GM10266 (cell line): ENCODE results near the gene DHRS12.

Source experiments
- DNase-seq: peaks from one replicate; pipeline ENCODE4 v3.0.0; 2012; ENCODE audit errors: extremely low spot score
- CTCF ChIP-seq: IDR thresholded peaks from 2 replicates; pipeline ENCODE4 v1.5.1; 2012; ENCODE audit warnings: mild to moderate bottlenecking, low read depth; ENCODE audit not compliant: control insufficient read depth, insufficient read depth; ENCODE audit errors: missing control alignments

Gene DHRS12

GRCh38 chr13:51820016-51820597, 16.1 kb upstream of the DHRS12 start:
- TF ChIP-seq CTCF: no peak

GRCh38 chr13:51819544-51819943, 15.6 kb upstream of the DHRS12 start:
- DNase-seq: no peak
- no peak for TF ChIP-seq CTCF

More at GRCh38 chr13:51820016-51820597, 16.1 kb upstream of the DHRS12 start:
- no peak for DNase-seq

- TF ChIP-seq CTCF: no peak
Measured at GRCh38 chr13:51818781-51819511, 15.0 kb upstream of the DHRS12 start.

GRCh38 chr13:51818276-51818675, 14.3 kb upstream of the DHRS12 start:
- DNase-seq: no peak
- peak; percentile 18 for TF ChIP-seq CTCF

More at GRCh38 chr13:51818781-51819511, 15.0 kb upstream of the DHRS12 start:
- DNase-seq: no peak

- no peak for DNase-seq
- no peak for TF ChIP-seq CTCF
Measured at GRCh38 chr13:51817717-51818116, 13.8 kb upstream of the DHRS12 start.

- no peak for TF ChIP-seq CTCF
- DNase-seq: no peak
Measured at GRCh38 chr13:51816604-51817249, 12.8 kb upstream of the DHRS12 start.

GRCh38 chr13:51815848-51816247, 11.9 kb upstream of the DHRS12 start:
- DNase-seq: no peak
- no peak for TF ChIP-seq CTCF
